Muscle of back (tissue), 11 donors: ENCODE results near the gene WASF2. TPM values are rescaled to one million over a fixed set of nuclear protein-coding genes. Genes with fewer than 3 reads are reported as not detected.
"Not testable (repeated sequence)": the region's sequence is repeated elsewhere in the genome, so short reads cannot be mapped to it uniquely, and the experiment has no call there.

Experiments
- DNase-seq, 3 donors: peaks; one replicate each; pipeline versions ENCODE4 v3.0.0 to v3.0.0-alpha.2; 2013
- polyA plus RNA-seq, 10 donors: library from polyadenylated mRNA; unstranded; fragments of 120-200 nt; gene quantifications; one replicate each; pipeline ENCODE4 v1.2.1, GENCODE V29; 2013; ENCODE audit not compliant: insufficient read length in 10 of 10

WASF2 gene
- polyA plus RNA-seq, 10 donors, result 66.0 to 92.2 (median 84.3) TPM

- not testable (repeated sequence) for DNase-seq
Observed at GRCh38 chr1:27501159-27501558, 11.2 kb upstream of the WASF2 start.

GRCh38 chr1:27499142-27499541 is 9.2 kb upstream of the WASF2 start:
- no peak for DNase-seq

- DNase-seq, result peak in 2 of 3 donors; percentile 58 to 81
Observed at GRCh38 chr1:27496604-27497155, 6.7 kb upstream of the WASF2 start.

GRCh38 chr1:27492796-27493195 is 2.8 kb upstream of the WASF2 start:
- no peak for DNase-seq

- peak; percentile 17 to 67 (median 42) for DNase-seq
Observed at GRCh38 chr1:27491748-27492700, 2.1 kb upstream of the WASF2 start.

GRCh38 chr1:27489501-27489972 is 430 bp downstream of the WASF2 start:
- DNase-seq, result peak; percentile 41 to 86 (median 64)

GRCh38 chr1:27487966-27488884 is 1.7 kb downstream of the WASF2 start:
- DNase-seq, result peak; percentile 22 to 68 (median 40)

GRCh38 chr1:27485363-27485762 is 4.6 kb downstream of the WASF2 start:
- no peak for DNase-seq

- DNase-seq, result no peak
Observed at GRCh38 chr1:27483659-27484058, 6.3 kb downstream of the WASF2 start.

- DNase-seq, result no peak
Observed at GRCh38 chr1:27481994-27482620, 7.9 kb downstream of the WASF2 start.

GRCh38 chr1:27478098-27478497 is 11.9 kb downstream of the WASF2 start:
- DNase-seq, result no peak

- no peak for DNase-seq
Observed at GRCh38 chr1:27476237-27476636, 13.7 kb downstream of the WASF2 start.

- no peak for DNase-seq
Observed at GRCh38 chr1:27475720-27476119, 14.2 kb downstream of the WASF2 start.

GRCh38 chr1:27473755-27474154 is 16.2 kb downstream of the WASF2 start:
- DNase-seq, result no peak

GRCh38 chr1:27472098-27472497 is 17.9 kb downstream of the WASF2 start:
- DNase-seq, result not testable (repeated sequence)

GRCh38 chr1:27471477-27471876 is 18.5 kb downstream of the WASF2 start:
- no peak for DNase-seq

- DNase-seq, result no peak
Observed at GRCh38 chr1:27469334-27469733, 20.6 kb downstream of the WASF2 start.

- not testable (repeated sequence) for DNase-seq
Observed at GRCh38 chr1:27468378-27468777, 21.6 kb downstream of the WASF2 start.

- no peak for DNase-seq
Observed at GRCh38 chr1:27464926-27465647, 24.9 kb downstream of the WASF2 start.

- not testable (repeated sequence) for DNase-seq
Observed at GRCh38 chr1:27463916-27464315, 26.1 kb downstream of the WASF2 start.

- not testable (repeated sequence) for DNase-seq
Observed at GRCh38 chr1:27458521-27458920, 31.4 kb downstream of the WASF2 start.
